ENCODE measurements around the gene ARHGEF7.
"Not testable (repeated sequence)": the region's sequence is repeated elsewhere in the genome, so short reads cannot be mapped to it uniquely, and the experiment has no call there.

Gene ARHGEF7

GRCh38 chr13:111175372-111175771, 60.3 kb downstream of the ARHGEF7 start:
- DNase-seq: no peak

- no peak for DNase-seq
Observed at GRCh38 chr13:111175935-111176334, 60.8 kb downstream of the ARHGEF7 start.

GRCh38 chr13:111176421-111176820, 61.3 kb downstream of the ARHGEF7 start:
- DNase-seq: no peak

- DNase-seq: peak; percentile 29
Observed at GRCh38 chr13:111177081-111177711, 62.1 kb downstream of the ARHGEF7 start.

- no peak for DNase-seq
Observed at GRCh38 chr13:111177921-111178320, 62.8 kb downstream of the ARHGEF7 start.

- no peak for DNase-seq
Observed at GRCh38 chr13:111178402-111178801, 63.3 kb downstream of the ARHGEF7 start.

GRCh38 chr13:111179908-111180760, 65.0 kb downstream of the ARHGEF7 start:
- DNase-seq: no peak

- DNase-seq: no peak
Observed at GRCh38 chr13:111181977-111182376, 66.9 kb downstream of the ARHGEF7 start.

GRCh38 chr13:111183087-111183645, 68.1 kb downstream of the ARHGEF7 start:
- DNase-seq: no peak

GRCh38 chr13:111183959-111184358, 68.8 kb downstream of the ARHGEF7 start:
- DNase-seq: no peak

GRCh38 chr13:111184458-111185401, 69.6 kb downstream of the ARHGEF7 start:
- DNase-seq: peak; percentile 39

- no peak for DNase-seq
Observed at GRCh38 chr13:111186305-111186935, 71.3 kb downstream of the ARHGEF7 start.

GRCh38 chr13:111187960-111188541, 72.9 kb downstream of the ARHGEF7 start:
- DNase-seq: no peak

GRCh38 chr13:111189064-111189505, 74.0 kb downstream of the ARHGEF7 start:
- peak; percentile 83 for DNase-seq

GRCh38 chr13:111189516-111189915, 74.4 kb downstream of the ARHGEF7 start:
- DNase-seq: not testable (repeated sequence)

- not testable (repeated sequence) for DNase-seq
Observed at GRCh38 chr13:111193223-111193622, 78.1 kb downstream of the ARHGEF7 start.

GRCh38 chr13:111194651-111195050, 79.5 kb downstream of the ARHGEF7 start:
- DNase-seq: not testable (repeated sequence)

GRCh38 chr13:111198732-111199378, 83.7 kb downstream of the ARHGEF7 start:
- not testable (repeated sequence) for DNase-seq

GRCh38 chr13:111201304-111201940, 86.3 kb downstream of the ARHGEF7 start:
- no peak for DNase-seq

GRCh38 chr13:111202156-111202621, 87.1 kb downstream of the ARHGEF7 start:
- no peak for DNase-seq

GRCh38 chr13:111202745-111203144, 87.6 kb downstream of the ARHGEF7 start:
- peak; percentile 63 for DNase-seq
